NCI-H1417 (cell line): Measurements from ENCODE around the gene DTNBP1.
A peak's percentile ranks its signal among the peaks of the same experiment; 100 is the strongest.

ENCODE experiments used
- DNase-seq, 3 experiments: peaks; one replicate each; lab custom pipeline; 2025; lab: John Stamatoyannopoulos, UW

Gene DTNBP1

GRCh38 chr6:15662326-15663129 lies at the start of gene DTNBP1:
DTNBP1 (minus strand) TSS chr6:15663028; CDS start chr6:15662869, 159 bp downstream.
- peak; percentile 79 to 87 (median 86) for DNase-seq

GRCh38 chr6:15709651-15710269 lies 46.9 kb upstream of the DTNBP1 start:
- DNase-seq: no peak

GRCh38 chr6:15708231-15708630 lies 45.4 kb upstream of the DTNBP1 start:
- DNase-seq: no peak

- DNase-seq: no peak
These were observed 43.2 kb upstream of the DTNBP1 start for GRCh38 chr6:15705981-15706380.

- DNase-seq: no peak
These were observed 35.6 kb upstream of the DTNBP1 start for GRCh38 chr6:15698471-15698870.

- no peak for DNase-seq
These were observed 35.1 kb upstream of the DTNBP1 start for GRCh38 chr6:15697895-15698294.

GRCh38 chr6:15691250-15691869 lies 28.5 kb upstream of the DTNBP1 start:
- peak; percentile 71 to 89 (median 80) for DNase-seq

GRCh38 chr6:15690510-15690909 lies 27.7 kb upstream of the DTNBP1 start:
- DNase-seq: peak in 2 of 3 experiments; percentile 15 to 28

- DNase-seq: no peak
These were observed 27.0 kb upstream of the DTNBP1 start for GRCh38 chr6:15689586-15690482.

GRCh38 chr6:15685619-15686018 lies 22.8 kb upstream of the DTNBP1 start:
- DNase-seq: no peak

GRCh38 chr6:15682965-15683822 lies 20.4 kb upstream of the DTNBP1 start:
- no peak for DNase-seq

GRCh38 chr6:15681946-15682345 lies 19.1 kb upstream of the DTNBP1 start:
- DNase-seq: no peak

- DNase-seq: no peak
These were observed 15.7 kb upstream of the DTNBP1 start for GRCh38 chr6:15678514-15678913.

- DNase-seq: no peak
These were observed 15.0 kb upstream of the DTNBP1 start for GRCh38 chr6:15677822-15678221.

- no peak for DNase-seq
These were observed 12.8 kb upstream of the DTNBP1 start for GRCh38 chr6:15675536-15676220.

- no peak for DNase-seq
These were observed 12.0 kb upstream of the DTNBP1 start for GRCh38 chr6:15674690-15675386.

- DNase-seq: no peak
These were observed 10.8 kb upstream of the DTNBP1 start for GRCh38 chr6:15673666-15674065.

GRCh38 chr6:15672818-15673217 lies 10.0 kb upstream of the DTNBP1 start:
- peak in 1 of 3 experiments; percentile 59 for DNase-seq

GRCh38 chr6:15672291-15672690 lies 9.5 kb upstream of the DTNBP1 start:
- no peak for DNase-seq

- DNase-seq: no peak
These were observed 6.1 kb upstream of the DTNBP1 start for GRCh38 chr6:15668918-15669317.
